NCI-H226 (cell line): ENCODE results near the gene PAX7.
"Not testable (repeated sequence)": the region's sequence is repeated elsewhere in the genome, so short reads cannot be mapped to it uniquely, and the experiment has no call there.

Source experiments
- DNase-seq: peaks from one replicate; pipeline ENCODE4 v3.0.0-alpha.2; 2015

Gene PAX7

GRCh38 chr1:18630511-18631495 lies at the start of gene PAX7:
Gene PAX7, plus strand, starts transcription at chr1:18630846. Its CDS starts 758 bp downstream, at chr1:18631604.
- DNase-seq = no peak

GRCh38 chr1:18581420-18581880 lies 49.2 kb upstream of the PAX7 start:
- DNase-seq = no peak

- DNase-seq = no peak
Observed at GRCh38 chr1:18582890-18583289, 47.8 kb upstream of the PAX7 start.

GRCh38 chr1:18583326-18583941 lies 47.2 kb upstream of the PAX7 start:
- DNase-seq = no peak

- DNase-seq = not testable (repeated sequence)
Observed at GRCh38 chr1:18586016-18586415, 44.6 kb upstream of the PAX7 start.

GRCh38 chr1:18588093-18588492 lies 42.6 kb upstream of the PAX7 start:
- DNase-seq = no peak

- no peak for DNase-seq
Observed at GRCh38 chr1:18592368-18592767, 38.3 kb upstream of the PAX7 start.

GRCh38 chr1:18597160-18598042 lies 33.2 kb upstream of the PAX7 start:
- no peak for DNase-seq

GRCh38 chr1:18599086-18599485 lies 31.6 kb upstream of the PAX7 start:
- DNase-seq = no peak

GRCh38 chr1:18599704-18600103 lies 30.9 kb upstream of the PAX7 start:
- DNase-seq = no peak

GRCh38 chr1:18602533-18603211 lies 28.0 kb upstream of the PAX7 start:
- DNase-seq = no peak

- DNase-seq = no peak
Observed at GRCh38 chr1:18603212-18603852, 27.3 kb upstream of the PAX7 start.

GRCh38 chr1:18606443-18607288 lies 24.0 kb upstream of the PAX7 start:
- DNase-seq = no peak

- no peak for DNase-seq
Observed at GRCh38 chr1:18607289-18607760, 23.3 kb upstream of the PAX7 start.

GRCh38 chr1:18608534-18608933 lies 22.1 kb upstream of the PAX7 start:
- no peak for DNase-seq

- DNase-seq = no peak
Observed at GRCh38 chr1:18611311-18611710, 19.3 kb upstream of the PAX7 start.

- no peak for DNase-seq
Observed at GRCh38 chr1:18612073-18612472, 18.6 kb upstream of the PAX7 start.

GRCh38 chr1:18614069-18614735 lies 16.4 kb upstream of the PAX7 start:
- DNase-seq = no peak

- DNase-seq = peak; percentile 91
Observed at GRCh38 chr1:18618546-18619466, 11.8 kb upstream of the PAX7 start.
